ENCODE results near the gene NSA2.

- TF ChIP-seq, protein P1, sequence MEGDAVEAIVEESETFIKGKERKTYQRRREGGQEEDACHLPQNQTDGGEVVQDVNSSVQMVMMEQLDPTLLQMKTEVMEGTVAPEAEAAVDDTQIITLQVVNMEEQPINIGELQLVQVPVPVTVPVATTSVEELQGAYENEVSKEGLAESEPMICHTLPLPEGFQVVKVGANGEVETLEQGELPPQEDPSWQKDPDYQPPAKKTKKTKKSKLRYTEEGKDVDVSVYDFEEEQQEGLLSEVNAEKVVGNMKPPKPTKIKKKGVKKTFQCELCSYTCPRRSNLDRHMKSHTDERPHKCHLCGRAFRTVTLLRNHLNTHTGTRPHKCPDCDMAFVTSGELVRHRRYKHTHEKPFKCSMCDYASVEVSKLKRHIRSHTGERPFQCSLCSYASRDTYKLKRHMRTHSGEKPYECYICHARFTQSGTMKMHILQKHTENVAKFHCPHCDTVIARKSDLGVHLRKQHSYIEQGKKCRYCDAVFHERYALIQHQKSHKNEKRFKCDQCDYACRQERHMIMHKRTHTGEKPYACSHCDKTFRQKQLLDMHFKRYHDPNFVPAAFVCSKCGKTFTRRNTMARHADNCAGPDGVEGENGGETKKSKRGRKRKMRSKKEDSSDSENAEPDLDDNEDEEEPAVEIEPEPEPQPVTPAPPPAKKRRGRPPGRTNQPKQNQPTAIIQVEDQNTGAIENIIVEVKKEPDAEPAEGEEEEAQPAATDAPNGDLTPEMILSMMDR (IDR thresholded peaks at IDR 0.05) = no peak
- TF ChIP-seq POLR2A (IDR thresholded peaks at IDR 0.05) (no peak), EP300 (IDR thresholded peaks at IDR 0.05) (no peak)
Measured at GRCh38 chr5:74801941-74802340, 34.9 kb downstream of the NSA2 start.

All from ovary (tissue), 3 donors.